Islet precursor cell (in vitro differentiated cells): ENCODE measurements around the gene GTF2F2.

Source experiments
- DNase-seq: peaks from one replicate; pipeline ENCODE4 v3.0.0-alpha.2; 2018

The GTF2F2 gene

GRCh38 chr13:45122941-45123340 lies 2.6 kb downstream of the GTF2F2 start:
- no peak for DNase-seq

GRCh38 chr13:45132369-45133064 lies 12.2 kb downstream of the GTF2F2 start:
- DNase-seq: no peak

GRCh38 chr13:45133396-45134118 lies 13.2 kb downstream of the GTF2F2 start:
- no peak for DNase-seq

- DNase-seq: no peak
These were observed 16.6 kb downstream of the GTF2F2 start for GRCh38 chr13:45136741-45137504.

GRCh38 chr13:45137526-45137925 lies 17.2 kb downstream of the GTF2F2 start:
- no peak for DNase-seq

- DNase-seq: no peak
These were observed 18.0 kb downstream of the GTF2F2 start for GRCh38 chr13:45138282-45138681.

GRCh38 chr13:45141369-45141768 lies 21.1 kb downstream of the GTF2F2 start:
- no peak for DNase-seq

GRCh38 chr13:45142440-45143345 lies 22.4 kb downstream of the GTF2F2 start:
- DNase-seq: no peak

GRCh38 chr13:45143346-45143751 lies 23.0 kb downstream of the GTF2F2 start:
- DNase-seq: peak; percentile 71

GRCh38 chr13:45149964-45150363 lies 29.7 kb downstream of the GTF2F2 start:
- DNase-seq: no peak

GRCh38 chr13:45156565-45157361 lies 36.5 kb downstream of the GTF2F2 start:
- DNase-seq: no peak

- no peak for DNase-seq
These were observed 41.9 kb downstream of the GTF2F2 start for GRCh38 chr13:45162194-45162593.

- no peak for DNase-seq
These were observed 42.5 kb downstream of the GTF2F2 start for GRCh38 chr13:45162821-45163220.

GRCh38 chr13:45166858-45167257 lies 46.5 kb downstream of the GTF2F2 start:
- no peak for DNase-seq

- DNase-seq: no peak
These were observed 47.6 kb downstream of the GTF2F2 start for GRCh38 chr13:45167611-45168554.

- no peak for DNase-seq
These were observed 48.2 kb downstream of the GTF2F2 start for GRCh38 chr13:45168555-45168930.

GRCh38 chr13:45174478-45174877 lies 54.2 kb downstream of the GTF2F2 start:
- DNase-seq: no peak

GRCh38 chr13:45178349-45179162 lies 58.2 kb downstream of the GTF2F2 start:
- no peak for DNase-seq

GRCh38 chr13:45179428-45179827 lies 59.1 kb downstream of the GTF2F2 start:
- DNase-seq: no peak

GRCh38 chr13:45180303-45180702 lies 60.0 kb downstream of the GTF2F2 start:
- DNase-seq: no peak
